SK-N-SH (cell line): ENCODE results near the gene MNT. TPM values are rescaled to one million over a fixed set of nuclear protein-coding genes. Genes with fewer than 3 reads are reported as not detected.

Experiments used
- CTCF ChIA-PET: fragments of 300-600, 350-600 bp; formaldehyde crosslinking; extraction: SDS; loops from one replicate; lab custom pipeline; 2021; lab: Yijun Ruan, JAX
- POLR2A ChIA-PET: fragments of 350-600 bp; sonication (Branson Sonifier 250); formaldehyde crosslinking; extraction: SDS; loops from one replicate; lab custom pipeline; 2020; ENCODE audit warnings: antibody characterized with exemption, inconsistent platforms; lab: Yijun Ruan, JAX
- DNase-seq: peaks from one replicate; pipeline ENCODE4 v3.0.0; 2012
- H2AFZ ChIP-seq: fragments of 200-600 bp; sonication (generic); 2 replicates; pipeline ENCODE4 v1.8.1; 2016; ENCODE audit warnings: antibody characterized with exemption, mild to moderate bottlenecking, low read depth
- H3F3A ChIP-seq: fragments of 200-600 bp; sonication (generic); replicated peaks from 2 replicates; pipeline ENCODE3; 2016; ENCODE audit warnings: antibody characterized with exemption, mild to moderate bottlenecking; ENCODE audit not compliant: insufficient read depth
- H3K27ac ChIP-seq, 2 experiments: fragments of 200-500 bp in 1 of 2; fragments of 200-600 bp in 1 of 2; sonication (Bioruptor generic) in 1 of 2; sonication (generic), shearing (Covaris generic) in 1 of 2; 2 replicates each; pipeline versions ENCODE4 v1.5.1 to v1.6.1; 2014 to 2016; ENCODE audit warnings: low read depth in 2 of 2, inconsistent platforms in 1 of 2, low read length in 1 of 2, mild to moderate bottlenecking in 1 of 2, mixed read lengths in 1 of 2
- H3K27me3 ChIP-seq: fragments of 200-600 bp; sonication (generic), shearing (Covaris generic); 2 replicates; pipeline ENCODE4 v1.6.1; 2016; ENCODE audit warnings: mixed run types; ENCODE audit not compliant: insufficient read depth
- H3K36me3 ChIP-seq, 2 experiments: fragments of 200-500 bp in 1 of 2; fragments of 200-600 bp in 1 of 2; sonication (Bioruptor generic) in 1 of 2; sonication (generic) in 1 of 2; replicated peaks in 1 of 2; 2 replicates each; pipeline versions ENCODE3 to v1.5.1; 2014 to 2016; ENCODE audit warnings: low read length in 1 of 2, mild to moderate bottlenecking in 1 of 2; ENCODE audit not compliant: insufficient read depth in 2 of 2, control insufficient read depth in 1 of 2
- H3K4me1 ChIP-seq, 2 experiments: fragments of 200-500 bp in 1 of 2; fragments of 200-600 bp in 1 of 2; sonication (Bioruptor generic) in 1 of 2; sonication (generic), shearing (Covaris generic) in 1 of 2; 2 replicates each; pipeline versions ENCODE4 v1.5.1 to v1.6.1; 2014 to 2016; ENCODE audit warnings: low read depth in 1 of 2, low read length in 1 of 2, mixed run types in 1 of 2; ENCODE audit not compliant: insufficient read depth in 2 of 2, control insufficient read depth in 1 of 2
- H3K4me2 ChIP-seq: fragments of 200-600 bp; sonication (generic), shearing (Covaris generic); 2 replicates; pipeline ENCODE4 v1.6.1; 2017; ENCODE audit warnings: mixed run types
- H3K4me3 ChIP-seq, 2 experiments: fragments of 200-500 bp in 1 of 2; fragments of 200-600 bp in 1 of 2; sonication (Bioruptor generic) in 1 of 2; sonication (generic), shearing (Covaris generic) in 1 of 2; 2 replicates each; pipeline versions ENCODE4 v1.5.1 to v1.8.1; 2014 to 2016; ENCODE audit warnings: low read depth in 2 of 2, inconsistent platforms in 1 of 2, low read length in 1 of 2, mild to moderate bottlenecking in 1 of 2, mixed read lengths in 1 of 2, moderate library complexity in 1 of 2
- H3K79me2 ChIP-seq: fragments of 200-600 bp; sonication (generic); 2 replicates; pipeline ENCODE4 v1.8.1; 2017; ENCODE audit warnings: mild to moderate bottlenecking; ENCODE audit not compliant: insufficient read depth
- H3K9ac ChIP-seq: fragments of 200-600 bp; sonication (generic); 2 replicates; pipeline ENCODE4 v1.6.1; 2017; ENCODE audit warnings: mixed run types
- H3K9me2 ChIP-seq: fragments of 200-600 bp; sonication (generic); 2 replicates; pipeline ENCODE4 v1.6.1; 2017; ENCODE audit warnings: mixed run types
- H3K9me3 ChIP-seq: fragments of 200-600 bp; sonication (generic); 2 replicates; pipeline ENCODE4 v1.6.1; 2017; ENCODE audit warnings: mixed run types, mild to moderate bottlenecking, moderate library complexity
- H4K20me1 ChIP-seq: fragments of 200-600 bp; sonication (generic); 2 replicates; pipeline ENCODE4 v1.6.1; 2017; ENCODE audit warnings: mild to moderate bottlenecking, mixed run types; ENCODE audit not compliant: insufficient read depth
- FOSL2 ChIP-seq: IDR thresholded peaks from 2 replicates; pipeline ENCODE4 v1.4.0; 2012; ENCODE audit warnings: low read depth, mild to moderate bottlenecking, moderate library complexity, borderline replicate concordance
- FOXM1 ChIP-seq: IDR thresholded peaks from 2 replicates; pipeline ENCODE4 v1.4.0; 2012; ENCODE audit warnings: low read depth, mild to moderate bottlenecking
- GABPA ChIP-seq: IDR thresholded peaks from 2 replicates; pipeline ENCODE4 v1.4.0; 2012; ENCODE audit warnings: low read depth, mild to moderate bottlenecking
- GATA2 ChIP-seq: sonication (generic); formaldehyde crosslinking; IDR thresholded peaks from 2 replicates; pipeline ENCODE4 v1.5.0; 2020; ENCODE audit warnings: mild to moderate bottlenecking, missing genetic modification reagents
- JUND ChIP-seq: IDR thresholded peaks from 2 replicates; pipeline ENCODE4 v1.4.0; 2012
- MEF2A ChIP-seq: IDR thresholded peaks from 2 replicates; pipeline ENCODE4 v1.4.0; 2012; ENCODE audit warnings: low read depth, borderline replicate concordance
- NRF1 ChIP-seq: IDR thresholded peaks from 2 replicates; pipeline ENCODE4 v1.6.1; 2012; ENCODE audit warnings: low read depth, mild to moderate bottlenecking, low read length
- POLR2AphosphoS5 ChIP-seq: IDR thresholded peaks from 2 replicates; pipeline ENCODE4 v1.6.1; 2012; ENCODE audit warnings: low read depth, low read length
- RAD21 ChIP-seq: IDR thresholded peaks from 2 replicates; pipeline ENCODE4 v1.6.1; 2012; ENCODE audit warnings: mild to moderate bottlenecking, low read length
- RCOR1 ChIP-seq: fragments of 150-350 bp; IDR thresholded peaks from 2 replicates; pipeline ENCODE4 v1.6.1; 2017; ENCODE audit warnings: antibody characterized with exemption, low read length
- RFX5 ChIP-seq: IDR thresholded peaks from 2 replicates; pipeline ENCODE4 v1.6.1; 2012; ENCODE audit warnings: mild to moderate bottlenecking, improper control_type of control experiment, low read length
- SIN3A ChIP-seq: IDR thresholded peaks from 2 replicates; pipeline ENCODE4 v1.6.1; 2012; ENCODE audit warnings: low read depth, mild to moderate bottlenecking, low read length, moderate library complexity, borderline replicate concordance
- TAF1 ChIP-seq: IDR thresholded peaks from 2 replicates; pipeline ENCODE4 v1.6.1; 2012; ENCODE audit warnings: low read depth, mild to moderate bottlenecking, low read length, moderate library complexity, borderline replicate concordance
- TCF12 ChIP-seq: IDR thresholded peaks from 2 replicates; pipeline ENCODE4 v1.4.0; 2012
- YY1 ChIP-seq: IDR thresholded peaks from 2 replicates; pipeline ENCODE4 v1.4.0; 2012; ENCODE audit warnings: low read depth, mild to moderate bottlenecking
- WGBS: methylation state at CpG from one replicate; pipeline ENCODE4 v1.1.6; 2017; ENCODE audit warnings: low lambda C conversion rate; 5-methylcytosine and 5-hydroxymethylcytosine counted together
- polyA plus RNA-seq, 3 experiments: library from polyadenylated mRNA; depleted of rRNA; stranded (reverse); fragments of >200 nt; gene quantifications; 2 replicates each; pipeline ENCODE4 v1.2.3, GENCODE V29; 2012
- TF ChIP-seq, protein P1 (sequence below): fragments of 150-350 bp; IDR thresholded peaks from 2 replicates; pipeline ENCODE4 v1.6.1; 2017; ENCODE audit warnings: antibody characterized with exemption, low read length, low read depth, borderline replicate concordance
- TF ChIP-seq, protein P2 (sequence below): IDR thresholded peaks from 2 replicates; pipeline ENCODE4 v1.6.1; 2012; ENCODE audit warnings: mild to moderate bottlenecking, low read depth, low read length, moderate library complexity
- TF ChIP-seq, protein P3 (sequence below): IDR thresholded peaks from 2 replicates; pipeline ENCODE4 v1.4.0; 2012; ENCODE audit warnings: low read depth, borderline replicate concordance
- TF ChIP-seq, protein P4 (sequence below): fragments of 150-350 bp; IDR thresholded peaks from 2 replicates; pipeline ENCODE4 v1.6.1; 2016; ENCODE audit warnings: mild to moderate bottlenecking, low read depth, low read length

Gene MNT
- polyA plus RNA-seq, 1 of the 3 experiments (the other 2 are of a cell fraction) = 7.1 TPM

DNA sequence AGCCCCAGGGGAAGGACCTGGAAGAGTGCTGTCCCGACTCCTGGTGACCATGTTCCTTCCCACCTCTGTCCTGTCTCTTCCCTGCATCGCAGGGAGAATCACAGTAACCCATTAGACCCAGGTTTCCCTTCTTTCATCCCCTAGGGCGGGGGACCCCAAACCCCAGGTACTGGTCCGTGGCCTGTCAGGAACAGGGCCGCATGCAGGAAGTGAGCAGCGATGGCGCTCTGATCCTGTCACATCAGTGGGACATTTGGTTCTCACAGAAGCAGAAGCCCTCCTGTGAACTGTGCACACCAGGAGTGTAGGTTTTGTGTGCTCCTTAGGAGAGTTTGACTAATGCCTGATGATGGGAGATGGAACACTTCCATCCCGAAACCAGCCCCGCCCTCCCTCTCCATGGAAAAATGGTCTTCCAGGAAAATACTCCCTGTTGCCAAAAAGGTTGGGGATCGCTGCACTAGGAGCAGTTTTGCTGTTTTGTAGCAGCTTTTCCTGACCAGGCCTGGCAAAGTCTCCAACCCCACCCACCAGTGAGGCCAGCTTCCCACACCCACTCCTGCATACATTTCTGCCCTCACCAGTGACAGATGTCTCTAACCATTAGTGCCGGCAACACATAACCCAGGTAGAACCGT, 10.5 kb downstream of the MNT start (continued):
- TF ChIP-seq, protein P1, sequence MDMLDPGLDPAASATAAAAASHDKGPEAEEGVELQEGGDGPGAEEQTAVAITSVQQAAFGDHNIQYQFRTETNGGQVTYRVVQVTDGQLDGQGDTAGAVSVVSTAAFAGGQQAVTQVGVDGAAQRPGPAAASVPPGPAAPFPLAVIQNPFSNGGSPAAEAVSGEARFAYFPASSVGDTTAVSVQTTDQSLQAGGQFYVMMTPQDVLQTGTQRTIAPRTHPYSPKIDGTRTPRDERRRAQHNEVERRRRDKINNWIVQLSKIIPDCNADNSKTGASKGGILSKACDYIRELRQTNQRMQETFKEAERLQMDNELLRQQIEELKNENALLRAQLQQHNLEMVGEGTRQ = no peak
- TF ChIP-seq, protein P2, sequence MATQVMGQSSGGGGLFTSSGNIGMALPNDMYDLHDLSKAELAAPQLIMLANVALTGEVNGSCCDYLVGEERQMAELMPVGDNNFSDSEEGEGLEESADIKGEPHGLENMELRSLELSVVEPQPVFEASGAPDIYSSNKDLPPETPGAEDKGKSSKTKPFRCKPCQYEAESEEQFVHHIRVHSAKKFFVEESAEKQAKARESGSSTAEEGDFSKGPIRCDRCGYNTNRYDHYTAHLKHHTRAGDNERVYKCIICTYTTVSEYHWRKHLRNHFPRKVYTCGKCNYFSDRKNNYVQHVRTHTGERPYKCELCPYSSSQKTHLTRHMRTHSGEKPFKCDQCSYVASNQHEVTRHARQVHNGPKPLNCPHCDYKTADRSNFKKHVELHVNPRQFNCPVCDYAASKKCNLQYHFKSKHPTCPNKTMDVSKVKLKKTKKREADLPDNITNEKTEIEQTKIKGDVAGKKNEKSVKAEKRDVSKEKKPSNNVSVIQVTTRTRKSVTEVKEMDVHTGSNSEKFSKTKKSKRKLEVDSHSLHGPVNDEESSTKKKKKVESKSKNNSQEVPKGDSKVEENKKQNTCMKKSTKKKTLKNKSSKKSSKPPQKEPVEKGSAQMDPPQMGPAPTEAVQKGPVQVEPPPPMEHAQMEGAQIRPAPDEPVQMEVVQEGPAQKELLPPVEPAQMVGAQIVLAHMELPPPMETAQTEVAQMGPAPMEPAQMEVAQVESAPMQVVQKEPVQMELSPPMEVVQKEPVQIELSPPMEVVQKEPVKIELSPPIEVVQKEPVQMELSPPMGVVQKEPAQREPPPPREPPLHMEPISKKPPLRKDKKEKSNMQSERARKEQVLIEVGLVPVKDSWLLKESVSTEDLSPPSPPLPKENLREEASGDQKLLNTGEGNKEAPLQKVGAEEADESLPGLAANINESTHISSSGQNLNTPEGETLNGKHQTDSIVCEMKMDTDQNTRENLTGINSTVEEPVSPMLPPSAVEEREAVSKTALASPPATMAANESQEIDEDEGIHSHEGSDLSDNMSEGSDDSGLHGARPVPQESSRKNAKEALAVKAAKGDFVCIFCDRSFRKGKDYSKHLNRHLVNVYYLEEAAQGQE = no peak
- TF ChIP-seq FOSL2 = no peak
- TF ChIP-seq, all 33 proteins: peak for 0

DNA sequence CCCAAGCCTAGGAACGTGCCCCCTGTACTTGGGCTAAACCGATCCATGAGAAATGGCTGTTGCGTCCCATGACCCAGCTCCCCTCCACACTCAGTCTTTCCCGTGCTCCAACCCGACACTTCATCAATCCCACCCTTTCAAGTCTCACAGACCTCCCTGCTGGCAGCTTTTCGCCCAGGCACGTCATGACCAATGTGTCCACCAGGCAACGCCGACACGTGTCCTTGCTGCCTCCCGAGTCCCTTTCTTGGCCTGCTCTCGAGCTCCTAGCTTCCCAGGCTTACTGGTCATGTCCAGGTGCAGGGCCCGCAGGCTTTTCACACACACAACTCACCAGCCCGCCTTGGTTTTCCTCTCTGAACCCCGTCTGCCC, 12.2 kb downstream of the MNT start:
- no peaks in the 10 kb centered on the region for H3K9me3 ChIP-seq
- no peaks in the 10 kb centered on the region for H3K27me3 ChIP-seq
- H3K9ac ChIP-seq = no peak overlapping the region
- H3K36me3 ChIP-seq = peaks cover 7 to 18% of the 10 kb centered on the region in 2 experiments
- no peaks in the 10 kb centered on the region for H3K9me2 ChIP-seq
- peaks cover 25% of the 10 kb centered on the region for H3K79me2 ChIP-seq
- peaks cover 5% of the 10 kb centered on the region for H3F3A ChIP-seq
- H2AFZ ChIP-seq = no peak overlapping the region
- WGBS = 95% methylated on average over 15 of the region's 15 CpGs
- peaks cover 15% of the 10 kb centered on the region; the same call in 1 of the 2 replicates for H4K20me1 ChIP-seq
- H3K4me2 ChIP-seq = no peak overlapping the region
- peaks cover 0 to 37% of the 10 kb centered on the region in 2 experiments; a peak in 1 of 4 replicates for H3K4me1 ChIP-seq
- ChIA-PET POLR2A (no interaction called here), CTCF (interaction anchor here (26.4 kb wide), 1 partner anchor 20 kb away, joined by 654 read pairs; the partner anchor contains the start of gene MNT)
- no peak overlapping the region for H3K4me3 ChIP-seq
- peak; percentile 38 for DNase-seq
- H3K27ac ChIP-seq = no peak overlapping the region
- TF ChIP-seq TCF12 (no peak), MEF2A (no peak), GATA2 (CRISPR knock-in tag) (no peak), POLR2AphosphoS5 (no peak), YY1 (no peak), RAD21 (no peak), TAF1 (no peak), RCOR1 (no peak), GABPA (no peak), NRF1 (no peak), FOXM1 (no peak), SIN3A (no peak), RFX5 (no peak), JUND (no peak)
- TF ChIP-seq, protein P3, sequence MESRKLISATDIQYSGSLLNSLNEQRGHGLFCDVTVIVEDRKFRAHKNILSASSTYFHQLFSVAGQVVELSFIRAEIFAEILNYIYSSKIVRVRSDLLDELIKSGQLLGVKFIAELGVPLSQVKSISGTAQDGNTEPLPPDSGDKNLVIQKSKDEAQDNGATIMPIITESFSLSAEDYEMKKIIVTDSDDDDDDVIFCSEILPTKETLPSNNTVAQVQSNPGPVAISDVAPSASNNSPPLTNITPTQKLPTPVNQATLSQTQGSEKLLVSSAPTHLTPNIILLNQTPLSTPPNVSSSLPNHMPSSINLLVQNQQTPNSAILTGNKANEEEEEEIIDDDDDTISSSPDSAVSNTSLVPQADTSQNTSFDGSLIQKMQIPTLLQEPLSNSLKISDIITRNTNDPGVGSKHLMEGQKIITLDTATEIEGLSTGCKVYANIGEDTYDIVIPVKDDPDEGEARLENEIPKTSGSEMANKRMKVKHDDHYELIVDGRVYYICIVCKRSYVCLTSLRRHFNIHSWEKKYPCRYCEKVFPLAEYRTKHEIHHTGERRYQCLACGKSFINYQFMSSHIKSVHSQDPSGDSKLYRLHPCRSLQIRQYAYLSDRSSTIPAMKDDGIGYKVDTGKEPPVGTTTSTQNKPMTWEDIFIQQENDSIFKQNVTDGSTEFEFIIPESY = no peak
- TF ChIP-seq, protein P2 = no peak
- TF ChIP-seq, protein P4, sequence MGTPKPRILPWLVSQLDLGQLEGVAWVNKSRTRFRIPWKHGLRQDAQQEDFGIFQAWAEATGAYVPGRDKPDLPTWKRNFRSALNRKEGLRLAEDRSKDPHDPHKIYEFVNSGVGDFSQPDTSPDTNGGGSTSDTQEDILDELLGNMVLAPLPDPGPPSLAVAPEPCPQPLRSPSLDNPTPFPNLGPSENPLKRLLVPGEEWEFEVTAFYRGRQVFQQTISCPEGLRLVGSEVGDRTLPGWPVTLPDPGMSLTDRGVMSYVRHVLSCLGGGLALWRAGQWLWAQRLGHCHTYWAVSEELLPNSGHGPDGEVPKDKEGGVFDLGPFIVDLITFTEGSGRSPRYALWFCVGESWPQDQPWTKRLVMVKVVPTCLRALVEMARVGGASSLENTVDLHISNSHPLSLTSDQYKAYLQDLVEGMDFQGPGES = no peak
